Measurements from ENCODE around the gene LRRC32.

DNA sequence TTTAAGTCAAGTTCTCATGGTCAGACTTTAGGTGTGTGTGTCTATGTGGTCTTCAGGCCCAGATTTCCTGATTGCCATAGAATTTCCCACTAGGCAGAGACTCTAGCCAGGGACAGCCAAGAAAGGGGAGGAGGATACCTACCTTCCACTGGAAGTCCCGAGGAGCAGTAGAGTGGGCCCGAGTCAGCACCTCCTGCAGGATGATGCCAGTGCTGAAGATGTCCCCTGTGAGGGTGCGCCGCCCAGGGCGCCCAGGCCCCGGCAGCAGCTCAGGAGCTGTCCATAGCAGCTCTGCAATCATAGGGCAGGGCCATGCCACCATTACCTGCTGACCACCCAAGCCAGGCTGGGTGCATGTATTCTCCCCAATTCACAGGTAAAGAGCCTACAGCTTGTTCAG, 41.6 kb upstream of the LRRC32 start:
- TF ChIP-seq, protein P1, sequence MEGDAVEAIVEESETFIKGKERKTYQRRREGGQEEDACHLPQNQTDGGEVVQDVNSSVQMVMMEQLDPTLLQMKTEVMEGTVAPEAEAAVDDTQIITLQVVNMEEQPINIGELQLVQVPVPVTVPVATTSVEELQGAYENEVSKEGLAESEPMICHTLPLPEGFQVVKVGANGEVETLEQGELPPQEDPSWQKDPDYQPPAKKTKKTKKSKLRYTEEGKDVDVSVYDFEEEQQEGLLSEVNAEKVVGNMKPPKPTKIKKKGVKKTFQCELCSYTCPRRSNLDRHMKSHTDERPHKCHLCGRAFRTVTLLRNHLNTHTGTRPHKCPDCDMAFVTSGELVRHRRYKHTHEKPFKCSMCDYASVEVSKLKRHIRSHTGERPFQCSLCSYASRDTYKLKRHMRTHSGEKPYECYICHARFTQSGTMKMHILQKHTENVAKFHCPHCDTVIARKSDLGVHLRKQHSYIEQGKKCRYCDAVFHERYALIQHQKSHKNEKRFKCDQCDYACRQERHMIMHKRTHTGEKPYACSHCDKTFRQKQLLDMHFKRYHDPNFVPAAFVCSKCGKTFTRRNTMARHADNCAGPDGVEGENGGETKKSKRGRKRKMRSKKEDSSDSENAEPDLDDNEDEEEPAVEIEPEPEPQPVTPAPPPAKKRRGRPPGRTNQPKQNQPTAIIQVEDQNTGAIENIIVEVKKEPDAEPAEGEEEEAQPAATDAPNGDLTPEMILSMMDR (IDR thresholded peaks at IDR 0.05 in 4 of 5, conservative IDR thresholded peaks at IDR 0.05 in 1 of 5) = no peak
- TF ChIP-seq POLR2A (IDR thresholded peaks at IDR 0.05) = no peak
